Mononuclear cell (primary cell): ENCODE results near the gene KCNMB4. TPM values are rescaled to one million over a fixed set of nuclear protein-coding genes. Genes with fewer than 3 reads are reported as not detected.

Experiments
- total RNA-seq: library from RNA; depleted of rRNA; stranded (reverse); fragments of >200 nt; gene quantifications from one replicate; pipeline ENCODE4 v1.2.3, GENCODE V29; 2012

The KCNMB4 gene
- total RNA-seq, 1 donor = 0.63 TPM

Other genes starting within 250 kb of the KCNMB4 start
- gene CNOT2, start 122.9 kb upstream of the KCNMB4 start, total RNA-seq = 420 TPM